Prostate gland (tissue), 2 donors: ENCODE data around the gene UGT8. TPM values are rescaled to one million over a fixed set of nuclear protein-coding genes. Genes with fewer than 3 reads are reported as not detected.
"Not testable (repeated sequence)": the region's sequence is repeated elsewhere in the genome, so short reads cannot be mapped to it uniquely, and the experiment has no call there.

ENCODE experiments used
- DNase-seq: peaks from one replicate; pipeline ENCODE4 v3.0.0-alpha.2; 2019; ENCODE audit warnings: low spot score
- H3K27ac ChIP-seq, 2 donors: fragments of 200-600 bp; sonication (generic); 2 replicates each; pipeline ENCODE4 v1.5.1; 2017 to 2019
- H3K27me3 ChIP-seq: fragments of 200-600 bp; sonication (generic); replicated peaks from 2 replicates; pipeline ENCODE4 v1.5.1; 2019; ENCODE audit not compliant: insufficient read depth
- H3K36me3 ChIP-seq, 2 donors: fragments of 200-600 bp; sonication (generic); 1 replicate in 1 of 2; 2 replicates in 1 of 2; pipeline versions ENCODE4 v1.5.1 to v1.8.1; 2017 to 2019
- H3K4me1 ChIP-seq: fragments of 200-600 bp; sonication (generic); replicated peaks from 2 replicates; pipeline ENCODE4 v1.5.1; 2019
- H3K4me3 ChIP-seq, 2 donors: fragments of 200-600 bp; sonication (generic); 2 replicates each; pipeline ENCODE4 v1.5.1; 2017 to 2019
- H3K9me3 ChIP-seq: fragments of 200-600 bp; sonication (generic); 2 replicates; pipeline ENCODE4 v1.5.1; 2017
- POLR2A ChIP-seq: fragments of 450-650 bp; IDR thresholded peaks from one replicate; pipeline ENCODE4 v1.6.1; 2016; ENCODE audit warnings: antibody characterized with exemption, mild to moderate bottlenecking
- POLR2AphosphoS5 ChIP-seq: sonication (generic); formaldehyde crosslinking; IDR thresholded peaks from one replicate; pipeline ENCODE4 v1.6.1; 2017; ENCODE audit warnings: antibody characterized with exemption
- WGBS: methylation state at CpG from one replicate; pipeline ENCODE4 v1.1.5; 2018; 5-methylcytosine and 5-hydroxymethylcytosine counted together
- intact Hi-C: fragments of 100-400 bp; cut with DNase I; formaldehyde crosslinking; loops from one replicate; pipeline ENCODE4 v1.14.2; 2022
- total RNA-seq, 2 donors: library from RNA; depleted of rRNA; stranded (reverse); fragments of >200 nt; gene quantifications; one replicate each; pipeline ENCODE4 v1.1.0, GENCODE V29; 2016
- TF ChIP-seq, protein P1 (sequence below), 4 experiments: fragments of 200-600 bp in 2 of 4; fragments of 450-650 bp in 2 of 4; sonication (generic) in 2 of 4; IDR thresholded peaks; 1 replicate in 3 of 4; 2 replicates in 1 of 4; pipeline ENCODE4 v1.5.1; 2016 to 2019; ENCODE audit warnings: antibody characterized with exemption in 4 of 4, mild to moderate bottlenecking in 2 of 4, moderate library complexity in 2 of 4

The UGT8 gene
- total RNA-seq, 2 donors from 2014 or later, result 0.55 to 2.0 TPM

DNA sequence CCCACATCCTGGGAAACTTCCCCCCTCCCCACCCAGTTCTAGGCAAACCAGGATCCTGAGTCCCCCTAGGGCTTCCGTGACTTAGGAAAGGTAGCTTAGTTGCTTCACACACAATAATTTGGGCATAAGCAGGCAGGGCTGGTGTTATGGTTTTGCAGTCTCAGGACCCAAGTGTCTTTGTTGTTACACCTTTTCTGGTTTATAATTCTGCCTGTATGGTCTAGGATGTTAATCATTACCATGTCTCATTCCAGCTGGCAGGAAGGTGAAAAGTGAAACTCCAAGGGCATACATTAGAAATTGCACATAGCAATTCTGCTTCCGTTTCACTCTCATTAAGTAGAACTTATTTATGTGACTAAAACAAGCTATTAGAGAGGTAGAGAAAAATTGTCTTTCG lies 16.8 kb downstream of the UGT8 start:
- intact Hi-C loops, result no loop called here
- no peak overlapping the region for H3K4me3 ChIP-seq
- DNase-seq, result no peak
- TF ChIP-seq, protein P1, sequence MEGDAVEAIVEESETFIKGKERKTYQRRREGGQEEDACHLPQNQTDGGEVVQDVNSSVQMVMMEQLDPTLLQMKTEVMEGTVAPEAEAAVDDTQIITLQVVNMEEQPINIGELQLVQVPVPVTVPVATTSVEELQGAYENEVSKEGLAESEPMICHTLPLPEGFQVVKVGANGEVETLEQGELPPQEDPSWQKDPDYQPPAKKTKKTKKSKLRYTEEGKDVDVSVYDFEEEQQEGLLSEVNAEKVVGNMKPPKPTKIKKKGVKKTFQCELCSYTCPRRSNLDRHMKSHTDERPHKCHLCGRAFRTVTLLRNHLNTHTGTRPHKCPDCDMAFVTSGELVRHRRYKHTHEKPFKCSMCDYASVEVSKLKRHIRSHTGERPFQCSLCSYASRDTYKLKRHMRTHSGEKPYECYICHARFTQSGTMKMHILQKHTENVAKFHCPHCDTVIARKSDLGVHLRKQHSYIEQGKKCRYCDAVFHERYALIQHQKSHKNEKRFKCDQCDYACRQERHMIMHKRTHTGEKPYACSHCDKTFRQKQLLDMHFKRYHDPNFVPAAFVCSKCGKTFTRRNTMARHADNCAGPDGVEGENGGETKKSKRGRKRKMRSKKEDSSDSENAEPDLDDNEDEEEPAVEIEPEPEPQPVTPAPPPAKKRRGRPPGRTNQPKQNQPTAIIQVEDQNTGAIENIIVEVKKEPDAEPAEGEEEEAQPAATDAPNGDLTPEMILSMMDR (IDR thresholded peaks at IDR 0.05), result no peak
- TF ChIP-seq POLR2A (no peak), POLR2AphosphoS5 (no peak)
- no peaks in the 10 kb centered on the region for H3K36me3 ChIP-seq
- no peaks in the 10 kb centered on the region for H3K9me3 ChIP-seq
- no peaks in the 10 kb centered on the region for H3K27me3 ChIP-seq
- no peak overlapping the region for H3K27ac ChIP-seq
- H3K4me1 ChIP-seq, result no peaks in the 10 kb centered on the region
- 50% methylated on average over 3 of the region's 3 CpGs for WGBS

DNA sequence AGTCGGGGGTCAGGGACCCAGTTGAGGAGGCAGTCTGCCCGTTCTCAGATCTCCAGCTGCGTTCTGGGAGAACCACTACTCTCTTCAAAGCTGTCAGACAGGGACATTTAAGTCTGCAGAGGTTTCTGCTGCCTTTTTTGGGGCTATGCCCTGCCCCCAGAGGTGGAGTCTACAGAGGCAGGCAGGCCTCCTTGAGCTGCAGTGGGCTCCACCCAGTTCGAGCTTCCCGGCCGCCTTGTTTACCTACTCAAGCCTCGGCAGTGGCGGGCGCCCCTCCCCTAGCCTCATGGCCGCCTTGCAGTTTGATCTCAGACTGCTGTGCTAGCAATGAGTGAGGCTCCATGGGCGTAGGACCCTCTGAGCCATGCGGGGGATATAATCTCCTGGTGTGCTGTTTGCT lies 17.4 kb downstream of the UGT8 start:
- intact Hi-C loops, H3K27ac ChIP-seq, H3K4me3 ChIP-seq, H3K9me3 ChIP-seq, H3K36me3 ChIP-seq, H3K4me1 ChIP-seq, DNase-seq, H3K27me3 ChIP-seq: not testable (repeated sequence)
- 95% methylated on average over 12 of the region's 12 CpGs for WGBS

DNA sequence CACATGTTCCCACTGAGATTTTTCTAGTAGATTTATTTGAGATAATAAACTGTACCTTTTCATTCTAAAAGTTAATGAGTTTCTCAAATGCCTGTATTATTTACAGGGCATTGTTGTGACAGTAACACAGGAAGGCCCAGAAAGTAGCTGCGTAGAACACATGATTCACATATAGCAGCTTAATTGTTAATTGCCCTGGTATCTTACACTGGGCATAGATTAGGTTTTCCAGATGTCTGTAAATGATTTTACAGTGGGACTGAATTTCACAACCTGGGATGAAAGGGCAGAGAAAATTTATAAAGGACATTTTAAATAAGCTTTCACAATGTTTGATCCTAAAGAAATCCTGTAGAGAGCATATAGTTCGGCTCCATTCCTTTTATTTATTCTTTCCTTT lies 27.6 kb downstream of the UGT8 start:
- DNase-seq, result no peak
- H3K4me1 ChIP-seq, result no peaks in the 10 kb centered on the region
- H3K36me3 ChIP-seq, result no peaks in the 10 kb centered on the region
- no peaks in the 10 kb centered on the region for H3K9me3 ChIP-seq
- H3K27me3 ChIP-seq, result no peaks in the 10 kb centered on the region
- intact Hi-C loops, result no loop called here
- no peak overlapping the region for H3K27ac ChIP-seq
- TF ChIP-seq POLR2A (no peak), POLR2AphosphoS5 (no peak)
- TF ChIP-seq, protein P1 (IDR thresholded peaks at IDR 0.05), result no peak
- 59% methylated on average over 2 of the region's 2 CpGs for WGBS
- no peak overlapping the region for H3K4me3 ChIP-seq

DNA sequence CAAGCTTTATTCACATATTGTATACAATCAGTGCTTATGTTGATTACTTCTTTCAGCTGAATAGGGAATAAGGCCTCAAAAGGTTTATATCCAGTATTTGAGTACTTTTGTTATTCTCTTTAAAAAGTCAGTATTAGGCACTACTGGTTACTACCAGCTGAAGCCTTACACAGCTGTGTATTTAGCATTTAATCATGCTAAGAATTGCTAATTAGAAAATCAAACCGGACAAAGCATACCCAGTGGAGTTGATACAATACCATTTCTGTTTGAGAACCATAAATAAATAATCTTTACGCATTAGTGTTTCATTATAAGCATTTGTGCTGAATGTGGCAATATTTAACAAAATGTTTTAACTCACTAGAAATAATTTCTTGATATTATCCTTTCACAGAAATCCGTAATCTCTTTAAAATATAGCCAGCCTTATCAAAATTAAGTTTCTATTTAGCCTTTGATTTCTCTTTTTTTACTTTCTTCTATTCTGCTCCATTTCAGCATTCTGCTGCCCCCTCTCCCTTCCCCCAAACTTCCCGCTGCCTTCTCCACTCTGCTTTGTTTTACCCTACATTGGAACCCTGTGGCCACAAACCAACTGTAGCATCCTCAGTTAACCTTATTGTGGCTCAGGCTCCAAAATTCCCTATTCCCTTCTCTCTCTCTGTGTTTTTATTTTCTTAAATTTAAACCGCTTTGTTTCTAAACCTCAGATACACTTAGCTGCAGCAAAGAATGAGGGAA lies 37.8 kb downstream of the UGT8 start:
- Histone ChIP-seq H3K9me3 (no peaks in the 10 kb centered on the region), H3K27me3 (no peaks in the 10 kb centered on the region), H3K4me3 (no peak overlapping the region), H3K4me1 (no peaks in the 10 kb centered on the region), H3K36me3 (no peaks in the 10 kb centered on the region), H3K27ac (no peak overlapping the region)
- TF ChIP-seq, protein P1 (IDR thresholded peaks at IDR 0.05), result no peak
- TF ChIP-seq POLR2A (no peak), POLR2AphosphoS5 (no peak)
- intact Hi-C loops, result no loop called here
- WGBS, result 94% methylated on average over 5 of the region's 5 CpGs
- no peak for DNase-seq

DNA sequence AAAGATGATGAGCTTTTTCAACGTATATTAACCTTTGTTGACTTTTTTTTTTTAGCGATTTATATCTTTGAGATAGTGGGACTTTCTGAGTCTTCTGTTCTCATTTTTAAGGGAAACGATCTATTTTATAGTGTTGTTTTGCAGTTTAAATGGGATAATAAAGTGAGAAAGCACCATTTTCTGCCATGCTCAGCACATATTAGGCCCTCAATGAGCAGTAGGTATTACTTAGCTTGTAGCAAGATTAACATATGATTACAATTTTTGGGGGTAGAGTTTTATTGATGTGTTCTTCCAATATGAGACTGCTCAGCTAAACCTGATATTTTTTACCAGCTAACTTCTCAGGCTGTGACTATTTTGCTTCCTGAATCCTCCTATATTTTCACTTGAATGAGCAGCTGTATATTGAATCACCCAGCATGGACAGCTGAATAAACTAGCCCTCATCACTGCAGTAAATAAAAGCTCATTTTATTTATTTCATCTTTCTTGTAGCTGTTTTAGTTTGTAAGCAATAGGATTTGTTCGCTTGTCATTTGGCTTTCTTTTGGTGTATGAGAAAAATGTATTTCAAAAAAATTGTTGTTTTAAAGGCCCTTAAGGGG lies 43.7 kb downstream of the UGT8 start:
- intact Hi-C loops, result no loop called here
- Histone ChIP-seq H3K36me3 (no peaks in the 10 kb centered on the region), H3K9me3 (no peaks in the 10 kb centered on the region), H3K27me3 (no peaks in the 10 kb centered on the region), H3K27ac (no peak overlapping the region), H3K4me3 (no peak overlapping the region), H3K4me1 (no peaks in the 10 kb centered on the region)
- WGBS, result 50% methylated on average over 4 of the region's 4 CpGs
- TF ChIP-seq POLR2A (no peak), POLR2AphosphoS5 (no peak)
- TF ChIP-seq, protein P1 (IDR thresholded peaks at IDR 0.05), result no peak
- no peak for DNase-seq
